Activated naive CD4-positive, alpha-beta T cell treated with anti-CD3 and anti-CD28 coated beads, Interleukin-2, amount 10 ng/mL, durations not matched to agents 7 days and 5 days (primary cell): ENCODE data around the gene MVB12A.

ENCODE experiments used
- CTCF ChIA-PET: fragments of 350-600 bp; sonication (Branson Sonifier 250); formaldehyde crosslinking; loops from one replicate; lab custom pipeline; 2021; ENCODE audit warnings: antibody characterized with exemption; lab: Charles Lee
- DNase-seq: peaks from one replicate; pipeline ENCODE4 v3.0.0-alpha.2; 2020
- H3K27ac Mint-ChIP-seq: one replicate; pipeline ENCODE4 v1.8.0; 2021; ENCODE audit warnings: mild to moderate bottlenecking, moderate library complexity, mixed read lengths
- H3K27me3 Mint-ChIP-seq: one replicate; pipeline ENCODE4 v1.8.0; 2021; ENCODE audit warnings: mild to moderate bottlenecking, mixed read lengths
- H3K36me3 Mint-ChIP-seq: one replicate; pipeline ENCODE4 v1.8.0; 2021; ENCODE audit warnings: mixed read lengths
- H3K4me1 Mint-ChIP-seq: one replicate; pipeline ENCODE4 v1.8.0; 2021; ENCODE audit warnings: mixed read lengths
- H3K4me3 Mint-ChIP-seq: one replicate; pipeline ENCODE4 v1.8.0; 2021; ENCODE audit warnings: mild to moderate bottlenecking, moderate library complexity, mixed read lengths
- H3K9me3 Mint-ChIP-seq: one replicate; pipeline ENCODE4 v1.8.0; 2021; ENCODE audit warnings: mixed read lengths

The MVB12A gene

GRCh38 chr19:17460372-17461230 lies 40.8 kb downstream of the MVB12A start, which contains the start of gene NXNL1:
NXNL1 (minus strand) TSS chr19:17460926; CDS start chr19:17460869, 57 bp downstream.
- no peak within 1 kb of the TSS for H3K4me3 Mint-ChIP-seq
- no peaks in the 10 kb centered on the region for H3K9me3 Mint-ChIP-seq
- H3K27ac Mint-ChIP-seq: no peak within 1 kb of the TSS
- H3K27me3 Mint-ChIP-seq: peaks cover 83% of the 10 kb centered on the region
- no peak for DNase-seq
- CTCF ChIA-PET: no interaction called here
- no peaks in the 10 kb centered on the region for H3K4me1 Mint-ChIP-seq
- no peaks in the 10 kb centered on the region for H3K36me3 Mint-ChIP-seq

- DNase-seq: no peak
- peaks cover 33% of the 10 kb centered on the region for H3K4me1 Mint-ChIP-seq
- H3K27ac Mint-ChIP-seq: no peak overlapping the region
- H3K27me3 Mint-ChIP-seq: peaks cover 76% of the 10 kb centered on the region
- no peaks in the 10 kb centered on the region for H3K9me3 Mint-ChIP-seq
- CTCF ChIA-PET: interaction anchor here (1.0 to 3.7 kb wide), 13 partner anchors 12 to 206 kb away, joined by 3 to 19 read pairs (median 5); partner anchors contain the start of gene BST2
- no peak overlapping the region for H3K4me3 Mint-ChIP-seq
- no peaks in the 10 kb centered on the region for H3K36me3 Mint-ChIP-seq
Measured at GRCh38 chr19:17466487-17466850, 46.6 kb downstream of the MVB12A start.

GRCh38 chr19:17467471-17468301 lies 47.8 kb downstream of the MVB12A start:
- H3K27me3 Mint-ChIP-seq: peaks cover 78% of the 10 kb centered on the region
- no peak for DNase-seq
- no peaks in the 10 kb centered on the region for H3K9me3 Mint-ChIP-seq
- peak overlapping the region; percentile 1 for H3K27ac Mint-ChIP-seq
- H3K4me3 Mint-ChIP-seq: no peak overlapping the region
- peaks cover 37% of the 10 kb centered on the region for H3K4me1 Mint-ChIP-seq
- H3K36me3 Mint-ChIP-seq: no peaks in the 10 kb centered on the region
- CTCF ChIA-PET: interaction anchor here (0.6 to 3.7 kb wide), 5 partner anchors 10 to 74 kb away, joined by 3 to 19 read pairs (median 3); partner anchors contain the start of gene BST2

GRCh38 chr19:17468302-17469091 lies 48.6 kb downstream of the MVB12A start:
- no peak overlapping the region for H3K27ac Mint-ChIP-seq
- no peaks in the 10 kb centered on the region for H3K36me3 Mint-ChIP-seq
- H3K4me1 Mint-ChIP-seq: peaks cover 44% of the 10 kb centered on the region
- H3K27me3 Mint-ChIP-seq: peaks cover 74% of the 10 kb centered on the region
- H3K4me3 Mint-ChIP-seq: peak overlapping the region; percentile 82
- CTCF ChIA-PET: no interaction called here
- no peak for DNase-seq
- no peaks in the 10 kb centered on the region for H3K9me3 Mint-ChIP-seq

GRCh38 chr19:17469092-17469480 lies 49.2 kb downstream of the MVB12A start:
- DNase-seq: no peak
- CTCF ChIA-PET: no interaction called here
- peak overlapping the region; percentile 82 for H3K4me3 Mint-ChIP-seq
- H3K36me3 Mint-ChIP-seq: no peaks in the 10 kb centered on the region
- peak overlapping the region; percentile 38 for H3K27ac Mint-ChIP-seq
- H3K9me3 Mint-ChIP-seq: no peaks in the 10 kb centered on the region
- peaks cover 69% of the 10 kb centered on the region for H3K27me3 Mint-ChIP-seq
- H3K4me1 Mint-ChIP-seq: peaks cover 46% of the 10 kb centered on the region

- H3K4me1 Mint-ChIP-seq: peaks cover 46% of the 10 kb centered on the region
- H3K27me3 Mint-ChIP-seq: peaks cover 64% of the 10 kb centered on the region
- peak; percentile 97 for DNase-seq
- no peaks in the 10 kb centered on the region for H3K9me3 Mint-ChIP-seq
- CTCF ChIA-PET: no interaction called here
- H3K4me3 Mint-ChIP-seq: peak overlapping the region; percentile 82
- no peaks in the 10 kb centered on the region for H3K36me3 Mint-ChIP-seq
- H3K27ac Mint-ChIP-seq: peak overlapping the region; percentile 72
Measured at GRCh38 chr19:17469481-17470067, 49.7 kb downstream of the MVB12A start.

GRCh38 chr19:17470068-17470841 lies 50.4 kb downstream of the MVB12A start, which contains the start of gene SLC27A1:
SLC27A1 (plus strand) TSS chr19:17470524; CDS start chr19:17470541, 17 bp downstream.
- peak within 1 kb of the TSS; percentile 82 for H3K4me3 Mint-ChIP-seq
- CTCF ChIA-PET: interaction anchor here (2.9 kb wide), 1 partner anchor 26 kb away, joined by 11 read pairs; no protein-coding TSS in a partner anchor
- H3K27me3 Mint-ChIP-seq: peaks cover 58% of the 10 kb centered on the region
- DNase-seq: peak; percentile 94
- H3K4me1 Mint-ChIP-seq: peaks cover 46% of the 10 kb centered on the region
- H3K36me3 Mint-ChIP-seq: no peaks in the 10 kb centered on the region
- peak within 1 kb of the TSS; percentile 72 for H3K27ac Mint-ChIP-seq
- H3K9me3 Mint-ChIP-seq: no peaks in the 10 kb centered on the region

GRCh38 chr19:17471410-17472125 lies 51.7 kb downstream of the MVB12A start:
- CTCF ChIA-PET: interaction anchor here (1.1 to 2.9 kb wide), 3 partner anchors 25 to 102 kb away, joined by 3 to 11 read pairs (median 3); no protein-coding TSS in a partner anchor
- Mint-ChIP-seq H3K9me3 (no peaks in the 10 kb centered on the region), H3K27ac (no peak overlapping the region), H3K4me1 (peaks cover 41% of the 10 kb centered on the region), H3K27me3 (peaks cover 47% of the 10 kb centered on the region), H3K36me3 (no peaks in the 10 kb centered on the region), H3K4me3 (peak overlapping the region; percentile 82)
- DNase-seq: no peak

GRCh38 chr19:17473041-17473440 lies 53.2 kb downstream of the MVB12A start:
- DNase-seq: peak; percentile 41
- peaks cover 37% of the 10 kb centered on the region for H3K4me1 Mint-ChIP-seq
- H3K9me3 Mint-ChIP-seq: no peaks in the 10 kb centered on the region
- no peak overlapping the region for H3K27ac Mint-ChIP-seq
- CTCF ChIA-PET: interaction anchor here (0.7 to 1.9 kb wide), 7 partner anchors 8 to 102 kb away, joined by 3 to 15 read pairs (median 3); no protein-coding TSS in a partner anchor
- H3K36me3 Mint-ChIP-seq: no peaks in the 10 kb centered on the region
- no peak overlapping the region for H3K4me3 Mint-ChIP-seq
- peaks cover 32% of the 10 kb centered on the region for H3K27me3 Mint-ChIP-seq
